Glutamatergic neuron (in vitro differentiated cells): ENCODE results near the gene MCUB. TPM values are rescaled to one million over a fixed set of nuclear protein-coding genes. Genes with fewer than 3 reads are reported as not detected.

ENCODE experiments used
- DNase-seq: peaks from one replicate; pipeline ENCODE4 v3.0.0; 2022
- H3K27ac Mint-ChIP-seq: one replicate; pipeline ENCODE4 v1.8.0; 2020; ENCODE audit warnings: mild to moderate bottlenecking, mixed read lengths, inconsistent platforms; ENCODE audit not compliant: unreplicated experiment
- H3K27me3 Mint-ChIP-seq: one replicate; pipeline ENCODE4 v1.8.0; 2020; ENCODE audit warnings: mild to moderate bottlenecking, moderate library complexity, mixed read lengths, inconsistent platforms; ENCODE audit not compliant: unreplicated experiment
- H3K36me3 Mint-ChIP-seq: one replicate; pipeline ENCODE4 v1.8.0; 2020; ENCODE audit warnings: mild to moderate bottlenecking, mixed read lengths, inconsistent platforms; ENCODE audit not compliant: unreplicated experiment
- H3K4me1 Mint-ChIP-seq: one replicate; pipeline ENCODE4 v1.8.0; 2020; ENCODE audit warnings: mild to moderate bottlenecking, low read depth, mixed read lengths, inconsistent platforms; ENCODE audit not compliant: unreplicated experiment
- H3K4me3 Mint-ChIP-seq: one replicate; pipeline ENCODE4 v1.8.0; 2020; ENCODE audit warnings: mild to moderate bottlenecking, mixed read lengths, inconsistent platforms; ENCODE audit not compliant: unreplicated experiment
- H3K9me3 Mint-ChIP-seq: one replicate; pipeline ENCODE4 v1.8.0; 2020; ENCODE audit warnings: mild to moderate bottlenecking, moderate library complexity, mixed read lengths, inconsistent platforms; ENCODE audit not compliant: unreplicated experiment
- CTCF ChIP-seq: fragments of 200-600 bp; sonication (generic); IDR thresholded peaks from one replicate; pipeline ENCODE4 v1.5.0; 2021; ENCODE audit not compliant: partially characterized antibody, unreplicated experiment
- total RNA-seq: library from RNA; stranded (reverse); fragmentation: NEBNext Ultra II Directional; extraction: Animal tissue kit (Norgen Biotek cat#: 25700); gene quantifications from one replicate; pipeline ENCODE4 v1.2.1, GENCODE V29; 2021; ENCODE audit not compliant: unreplicated experiment

MCUB gene
- total RNA-seq, 1 donor from 2014 or later = 9.7 TPM

DNA sequence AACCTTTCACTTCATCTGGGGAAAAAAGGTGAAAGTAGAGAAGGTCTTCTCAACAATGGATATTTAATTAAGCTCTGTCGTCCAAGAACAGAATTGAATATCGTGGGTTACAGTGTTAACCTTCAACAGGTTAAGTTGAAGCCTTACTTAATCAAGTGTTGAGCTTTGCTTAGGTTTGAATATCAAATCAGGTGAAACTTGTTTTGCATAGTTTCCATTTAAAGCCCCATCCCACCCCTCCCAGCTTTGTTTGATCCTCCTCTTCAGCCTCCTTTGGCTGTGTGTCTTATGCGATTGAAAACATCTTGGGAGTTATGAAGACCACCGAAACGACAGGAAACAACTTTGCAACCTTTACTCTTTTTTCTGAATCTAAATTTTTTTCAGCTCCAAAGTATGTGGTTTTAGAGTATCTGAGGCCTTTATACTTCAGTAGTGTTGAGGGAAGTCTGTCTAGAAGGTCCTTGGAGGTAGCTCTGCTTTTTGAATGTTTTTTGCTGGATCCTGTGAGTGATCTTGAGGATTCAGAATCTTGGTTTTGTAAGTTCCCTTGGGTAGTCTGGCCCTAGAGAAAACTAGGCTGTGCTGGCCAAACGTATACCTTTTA, 39.1 kb downstream of the MCUB start:
- no peak for TF ChIP-seq CTCF
- Mint-ChIP-seq H3K4me1 (no peaks in the 10 kb centered on the region), H3K27me3 (peaks cover 6% of the 10 kb centered on the region), H3K36me3 (peaks cover 9% of the 10 kb centered on the region), H3K4me3 (no peak overlapping the region), H3K9me3 (peaks cover 2% of the 10 kb centered on the region), H3K27ac (no peak overlapping the region)
- DNase-seq = no peak

- no peak for DNase-seq
- peaks cover 8% of the 10 kb centered on the region for H3K27me3 Mint-ChIP-seq
- no peak overlapping the region for H3K27ac Mint-ChIP-seq
- peaks cover 2% of the 10 kb centered on the region for H3K9me3 Mint-ChIP-seq
- peaks cover 15% of the 10 kb centered on the region for H3K36me3 Mint-ChIP-seq
- TF ChIP-seq CTCF = no peak
- no peak overlapping the region for H3K4me3 Mint-ChIP-seq
- H3K4me1 Mint-ChIP-seq = no peaks in the 10 kb centered on the region
These were observed 40.4 kb downstream of the MCUB start for GRCh38 chr4:109600431-109600830.

GRCh38 chr4:109601336-109601735, 41.3 kb downstream of the MCUB start:
- Mint-ChIP-seq H3K4me3 (no peak overlapping the region), H3K27ac (no peak overlapping the region), H3K4me1 (no peaks in the 10 kb centered on the region), H3K27me3 (peaks cover 8% of the 10 kb centered on the region), H3K36me3 (peaks cover 23% of the 10 kb centered on the region), H3K9me3 (peaks cover 3% of the 10 kb centered on the region)
- TF ChIP-seq CTCF = no peak
- DNase-seq = no peak

DNA sequence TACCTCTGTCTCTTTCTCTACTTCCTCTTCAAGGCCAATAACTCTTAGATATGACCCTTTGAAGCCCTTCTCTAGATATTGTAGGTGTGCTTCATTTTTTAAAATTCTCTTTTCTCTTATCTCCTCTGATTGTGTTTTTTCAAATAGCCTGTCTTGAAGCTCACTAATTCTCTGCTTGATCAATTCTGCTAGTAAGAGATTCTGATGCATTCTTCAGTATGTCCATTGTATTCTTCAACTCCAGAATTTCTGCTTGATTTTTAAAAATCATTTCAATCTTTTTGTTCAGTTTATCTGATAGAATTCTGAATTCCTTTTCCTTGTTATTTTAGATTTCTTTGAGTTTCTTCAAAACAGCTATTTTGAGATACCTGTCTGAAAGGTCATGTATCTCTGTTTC, 47.9 kb downstream of the MCUB start:
- no peak for TF ChIP-seq CTCF
- no peak for DNase-seq
- Mint-ChIP-seq H3K36me3 (peaks cover 27% of the 10 kb centered on the region), H3K4me1 (no peaks in the 10 kb centered on the region), H3K4me3 (no peak overlapping the region), H3K27me3 (peaks cover 5% of the 10 kb centered on the region), H3K27ac (no peak overlapping the region), H3K9me3 (peaks cover 4% of the 10 kb centered on the region)

- H3K4me1 Mint-ChIP-seq = no peaks in the 10 kb centered on the region
- no peak overlapping the region for H3K4me3 Mint-ChIP-seq
- no peak for DNase-seq
- peaks cover 4% of the 10 kb centered on the region for H3K9me3 Mint-ChIP-seq
- peaks cover 27% of the 10 kb centered on the region for H3K36me3 Mint-ChIP-seq
- H3K27me3 Mint-ChIP-seq = peaks cover 2% of the 10 kb centered on the region
- no peak overlapping the region for H3K27ac Mint-ChIP-seq
- no peak for TF ChIP-seq CTCF
These were observed 48.8 kb downstream of the MCUB start for GRCh38 chr4:109608879-109609278.
